Peyer's patch (tissue), 4 donors: ENCODE results near the gene PKN1. TPM values are rescaled to one million over a fixed set of nuclear protein-coding genes. Genes with fewer than 3 reads are reported as not detected.

Experiments
- DNase-seq, 3 donors: peaks; one replicate each; pipeline ENCODE4 v3.0.0-alpha.2; 2017 to 2019
- H3K27ac ChIP-seq, 4 donors: fragments of 200-600 bp; sonication (generic); one replicate each; pipeline ENCODE4 v1.5.1; 2016 to 2019
- H3K27me3 ChIP-seq, 2 donors: fragments of 200-600 bp; sonication (generic); one replicate each; pipeline ENCODE4 v1.5.1; 2019
- H3K36me3 ChIP-seq, 3 donors: fragments of 200-600 bp; sonication (generic); one replicate each; pipeline ENCODE4 v1.5.1; 2016 to 2019
- H3K4me1 ChIP-seq, 4 donors: fragments of 200-600 bp; sonication (generic); one replicate each; pipeline ENCODE4 v1.5.1; 2016 to 2019
- H3K4me3 ChIP-seq, 4 donors: fragments of 200-600 bp; sonication (generic); 1 replicate in 3 of 4; 2 replicates in 1 of 4; pipeline ENCODE4 v1.5.1; 2016 to 2019; ENCODE audit warnings: mild to moderate bottlenecking in 1 of 4
- H3K9me3 ChIP-seq, 4 donors: fragments of 200-600 bp; sonication (generic); one replicate each; pipeline ENCODE4 v1.5.1; 2016 to 2019; ENCODE audit warnings: mild to moderate bottlenecking in 1 of 4
- CTCF ChIP-seq, 6 experiments: fragments of 450-650 bp in 4 of 6; fragments of 200-600 bp in 2 of 6; sonication (generic) in 1 of 6; IDR thresholded peaks; one replicate each; pipeline ENCODE4 v1.5.1; 2017 to 2019; ENCODE audit warnings: antibody characterized with exemption in 6 of 6, mild to moderate bottlenecking in 3 of 6, moderate library complexity in 1 of 6
- POLR2A ChIP-seq, 2 donors: fragments of 450-650 bp; IDR thresholded peaks; one replicate each; pipeline ENCODE4 v1.5.1; 2017; ENCODE audit warnings: antibody characterized with exemption in 2 of 2, mild to moderate bottlenecking in 2 of 2, moderate library complexity in 2 of 2
- total RNA-seq, 4 donors: library from RNA; depleted of rRNA; stranded (reverse); fragments of >200 nt; gene quantifications; one replicate each; pipeline ENCODE4 v1.1.0, GENCODE V29; 2016

PKN1 gene
- total RNA-seq, 4 donors from 2014 or later = 13.1 to 140 (median 28.2) TPM

- Histone ChIP-seq H3K27me3 (no peaks in the 10 kb centered on the region), H3K4me1 (peaks cover 5 to 49% (median 14%) of the 10 kb centered on the region in 4 donors), H3K4me3 (peak overlapping the region in 3 of 4 donors; percentile 5 to 72 (median 13)), H3K27ac (peak overlapping the region; percentile 67 to 97 (median 86)), H3K36me3 (peaks cover 0 to 23% (median 0%) of the 10 kb centered on the region in 3 donors), H3K9me3 (no peaks in the 10 kb centered on the region)
- TF ChIP-seq POLR2A (IDR thresholded peaks at IDR 0.05) (no peak), CTCF (IDR thresholded peaks at IDR 0.05) (no peak)
- DNase-seq = peak in 2 of 3 donors; percentile 64 to 79
Measured at GRCh38 chr19:14416817-14417231, 16.3 kb upstream of the PKN1 start.

- peak overlapping the region; percentile 86 to 99 (median 92) for H3K27ac ChIP-seq
- TF ChIP-seq POLR2A (IDR thresholded peaks at IDR 0.05) (no peak), CTCF (IDR thresholded peaks at IDR 0.05) (no peak)
- H3K9me3 ChIP-seq = no peaks in the 10 kb centered on the region
- no peak for DNase-seq
- H3K4me3 ChIP-seq = peak overlapping the region; percentile 67 to 99 (median 81)
- H3K36me3 ChIP-seq = peaks cover 0 to 4% (median 0%) of the 10 kb centered on the region in 3 donors
- H3K4me1 ChIP-seq = peaks cover 5 to 35% (median 14%) of the 10 kb centered on the region in 4 donors
- no peaks in the 10 kb centered on the region for H3K27me3 ChIP-seq
Measured at GRCh38 chr19:14418856-14419105, 14.3 kb upstream of the PKN1 start.

- Histone ChIP-seq H3K4me1 (peaks cover 5 to 32% (median 14%) of the 10 kb centered on the region in 4 donors), H3K36me3 (no peaks in the 10 kb centered on the region), H3K27me3 (no peaks in the 10 kb centered on the region), H3K27ac (peak within 1 kb of the TSS; percentile 86 to 99 (median 92)), H3K4me3 (peak within 1 kb of the TSS; percentile 67 to 99 (median 81)), H3K9me3 (no peaks in the 10 kb centered on the region)
- peak; percentile 97 to 99 (median 99) for DNase-seq
- peak; percentile 82 to 86 for TF ChIP-seq POLR2A (IDR thresholded peaks at IDR 0.05)
- TF ChIP-seq CTCF (IDR thresholded peaks at IDR 0.05) = no peak
Measured at GRCh38 chr19:14419106-14419813, 13.8 kb upstream of the PKN1 start, which contains the start of gene DDX39A. TSS of gene DDX39A (minus strand) at chr19:14419341. CDS start at chr19:14413220, 6,121 bp downstream.

- Histone ChIP-seq H3K36me3 (no peaks in the 10 kb centered on the region), H3K9me3 (no peaks in the 10 kb centered on the region), H3K27ac (no peak overlapping the region), H3K4me1 (no peaks in the 10 kb centered on the region), H3K4me3 (no peak overlapping the region), H3K27me3 (no peaks in the 10 kb centered on the region)
- no peak for TF ChIP-seq CTCF (IDR thresholded peaks at IDR 0.05)
- TF ChIP-seq POLR2A (IDR thresholded peaks at IDR 0.05) = no peak
- DNase-seq = no peak
Measured at GRCh38 chr19:14425696-14426138, 7.4 kb upstream of the PKN1 start.

GRCh38 chr19:14427461-14427860, 5.6 kb upstream of the PKN1 start:
- no peak overlapping the region for H3K27ac ChIP-seq
- H3K36me3 ChIP-seq = no peaks in the 10 kb centered on the region
- no peak for DNase-seq
- no peak overlapping the region for H3K4me3 ChIP-seq
- H3K4me1 ChIP-seq = peaks cover 0 to 7% (median 4%) of the 10 kb centered on the region in 4 donors
- TF ChIP-seq POLR2A (IDR thresholded peaks at IDR 0.05) = no peak
- TF ChIP-seq CTCF (IDR thresholded peaks at IDR 0.05) = no peak
- no peaks in the 10 kb centered on the region for H3K27me3 ChIP-seq
- no peaks in the 10 kb centered on the region for H3K9me3 ChIP-seq
